IMR-90 (cell line): ENCODE measurements around the gene HDDC2. TPM values are rescaled to one million over a fixed set of nuclear protein-coding genes. Genes with fewer than 3 reads are reported as not detected.

Experiments used
- ATAC-seq: fragments of 200-7000 bp; cut with Tn5 transposase; 2 replicates; pipeline ENCODE4 v1.9.1; 2020; ENCODE audit warnings: low read depth, mild to moderate bottlenecking, moderate library complexity
- BruUV-seq: library from RNA; stranded (reverse); fragments of 400-500 nt; replicated peaks from 2 replicates; lab custom pipeline; 2021; lab: Mats Ljungman, UMichigan
- CTCF ChIA-PET: fragments of 300-600 bp; formaldehyde crosslinking; extraction: SDS; loops from one replicate; lab custom pipeline; 2021; ENCODE audit warnings: antibody characterized with exemption; lab: Yijun Ruan, JAX
- POLR2A ChIA-PET: fragments of 300-600 bp; sonication (Branson Sonifier 250); formaldehyde crosslinking; loops from one replicate; lab custom pipeline; 2022; ENCODE audit warnings: antibody characterized with exemption; ENCODE audit not compliant: unreplicated experiment; lab: Charles Lee
- DNase-seq: peaks from one replicate; pipeline ENCODE4 v3.0.0; 2013
- H2AFZ ChIP-seq: replicated peaks from 2 replicates; pipeline ENCODE3; 2013; ENCODE audit warnings: low read length, mild to moderate bottlenecking; ENCODE audit not compliant: poor library complexity
- H2AK5ac ChIP-seq: 2 replicates; pipeline ENCODE4 v1.6.1; 2013; ENCODE audit warnings: low read depth, low read length, inconsistent platforms
- H2AK9ac ChIP-seq: replicated peaks from 2 replicates; pipeline ENCODE3; 2013; ENCODE audit warnings: mild to moderate bottlenecking, low read depth, low read length, moderate library complexity; ENCODE audit not compliant: poor library complexity
- H2BK120ac ChIP-seq: 2 replicates; pipeline ENCODE4 v1.6.1; 2013; ENCODE audit warnings: low read depth, low read length, inconsistent platforms
- H2BK15ac ChIP-seq: 3 replicates; pipeline ENCODE4 v1.6.1; 2013; ENCODE audit warnings: low read depth, low read length, inconsistent platforms
- H2BK20ac ChIP-seq: 2 replicates; pipeline ENCODE4 v1.6.1; 2013; ENCODE audit warnings: low read depth, mild to moderate bottlenecking, inconsistent platforms, low read length, moderate library complexity
- H2BK5ac ChIP-seq: 2 replicates; pipeline ENCODE4 v1.6.1; 2013; ENCODE audit warnings: mild to moderate bottlenecking, low read depth, low read length, inconsistent platforms; ENCODE audit not compliant: poor library complexity, severe bottlenecking
- H3K14ac ChIP-seq: replicated peaks from 2 replicates; pipeline ENCODE4 v1.6.1; 2013; ENCODE audit warnings: low read depth, low read length, inconsistent platforms
- H3K18ac ChIP-seq: 2 replicates; pipeline ENCODE4 v1.6.1; 2013; ENCODE audit warnings: low read depth, low read length, control low read depth
- H3K23ac ChIP-seq: 2 replicates; pipeline ENCODE4 v1.6.1; 2013; ENCODE audit warnings: low read depth, low read length, inconsistent platforms
- H3K27ac ChIP-seq: 2 replicates; pipeline ENCODE4 v1.5.1; 2013; ENCODE audit warnings: mild to moderate bottlenecking, control low read depth, low read length; ENCODE audit not compliant: insufficient read depth
- H3K27me3 ChIP-seq: 2 replicates; pipeline ENCODE4 v1.6.1; 2013; ENCODE audit warnings: low read length; ENCODE audit not compliant: control insufficient read depth, insufficient read depth
- H3K36me3 ChIP-seq: 2 replicates; pipeline ENCODE4 v1.6.1; 2013; ENCODE audit warnings: low read length, mixed read lengths; ENCODE audit not compliant: control insufficient read depth, insufficient read depth
- H3K4ac ChIP-seq: 2 replicates; pipeline ENCODE4 v1.6.1; 2013; ENCODE audit warnings: low read depth, low read length, inconsistent platforms
- H3K4me1 ChIP-seq: 2 replicates; pipeline ENCODE4 v1.6.1; 2013; ENCODE audit warnings: low read length, mixed read lengths; ENCODE audit not compliant: control insufficient read depth, insufficient read depth
- H3K4me2 ChIP-seq: 2 replicates; pipeline ENCODE4 v1.6.1; 2013; ENCODE audit warnings: low read depth, mild to moderate bottlenecking, control low read depth, low read length, moderate library complexity
- H3K4me3 ChIP-seq: 2 replicates; pipeline ENCODE4 v1.5.1; 2013; ENCODE audit warnings: low read depth, mild to moderate bottlenecking, control low read depth, low read length, moderate library complexity; ENCODE audit not compliant: insufficient read depth
- H3K56ac ChIP-seq: 2 replicates; pipeline ENCODE4 v1.6.1; 2013; ENCODE audit warnings: low read length, inconsistent platforms; ENCODE audit not compliant: insufficient read depth; ENCODE audit errors: extremely low read depth
- H3K79me1 ChIP-seq, 2 experiments: 2 replicates each; pipeline ENCODE4 v1.6.1; 2013; ENCODE audit warnings: low read length in 2 of 2, inconsistent platforms in 1 of 2, low read depth in 1 of 2
- H3K9ac ChIP-seq: 2 replicates; pipeline ENCODE4 v1.6.1; 2013; ENCODE audit warnings: low read depth, low read length, control low read depth
- H3K9me1 ChIP-seq: 2 replicates; pipeline ENCODE4 v1.6.1; 2013; ENCODE audit warnings: low read length, inconsistent platforms; ENCODE audit not compliant: insufficient read depth
- H3K9me3 ChIP-seq: 2 replicates; pipeline ENCODE4 v1.6.1; 2013; ENCODE audit warnings: low read length; ENCODE audit not compliant: control insufficient read depth, insufficient read depth
- H4K20me1 ChIP-seq: 2 replicates; pipeline ENCODE4 v1.6.1; 2013; ENCODE audit warnings: low read length, inconsistent platforms; ENCODE audit not compliant: insufficient read depth
- H4K5ac ChIP-seq: 2 replicates; pipeline ENCODE4 v1.6.1; 2013; ENCODE audit warnings: mild to moderate bottlenecking, low read depth, low read length, control low read depth
- H4K8ac ChIP-seq, 2 experiments: 2 replicates each; pipeline ENCODE4 v1.6.1; 2013; ENCODE audit warnings: low read depth in 2 of 2, low read length in 2 of 2, control low read depth in 1 of 2, inconsistent platforms in 1 of 2
- H4K91ac ChIP-seq: 2 replicates; pipeline ENCODE4 v1.6.1; 2013; ENCODE audit warnings: low read depth, low read length, inconsistent platforms; ENCODE audit not compliant: insufficient read depth
- BHLHE40 ChIP-seq: fragments of 150-350 bp; IDR thresholded peaks from 2 replicates; pipeline ENCODE4 v1.6.1; 2016; ENCODE audit warnings: mild to moderate bottlenecking, low read depth, low read length
- CEBPB ChIP-seq: IDR thresholded peaks from 2 replicates; pipeline ENCODE4 v1.6.1; 2012; ENCODE audit warnings: low read depth, low read length, improper control_type of control experiment
- CHD1 ChIP-seq: IDR thresholded peaks from 2 replicates; pipeline ENCODE4 v1.6.1; 2012; ENCODE audit warnings: low read depth, low read length, improper control_type of control experiment
- FOS ChIP-seq: fragments of 150-350 bp; IDR thresholded peaks from 2 replicates; pipeline ENCODE4 v1.6.1; 2016; ENCODE audit warnings: low read depth, low read length
- MAFK ChIP-seq: IDR thresholded peaks from 2 replicates; pipeline ENCODE4 v1.6.1; 2012; ENCODE audit warnings: low read depth, low read length, improper control_type of control experiment
- MAZ ChIP-seq: IDR thresholded peaks from 2 replicates; pipeline ENCODE4 v1.6.1; 2012; ENCODE audit warnings: low read depth, mild to moderate bottlenecking, low read length, improper control_type of control experiment, moderate library complexity, borderline replicate concordance
- MXI1 ChIP-seq: IDR thresholded peaks from 2 replicates; pipeline ENCODE4 v1.6.1; 2012; ENCODE audit warnings: low read depth, mild to moderate bottlenecking, low read length, moderate library complexity, borderline replicate concordance
- NFE2L2 ChIP-seq: fragments of 150-350 bp; IDR thresholded peaks from 2 replicates; pipeline ENCODE4 v1.6.1; 2016; ENCODE audit warnings: low read depth, mild to moderate bottlenecking, low read length
- POLR2A ChIP-seq: IDR thresholded peaks from 2 replicates; pipeline ENCODE4 v1.6.1; 2012; ENCODE audit warnings: mild to moderate bottlenecking, low read depth, low read length
- RAD21 ChIP-seq: IDR thresholded peaks from 2 replicates; pipeline ENCODE4 v1.6.1; 2012; ENCODE audit warnings: low read length, improper control_type of control experiment
- RCOR1 ChIP-seq: IDR thresholded peaks from 2 replicates; pipeline ENCODE4 v1.6.1; 2012; ENCODE audit warnings: mild to moderate bottlenecking, low read length, improper control_type of control experiment; ENCODE audit not compliant: insufficient replicate concordance
- RFX5 ChIP-seq: IDR thresholded peaks from 2 replicates; pipeline ENCODE4 v1.8.0; 2012; ENCODE audit warnings: low read depth, mild to moderate bottlenecking, low read length, moderate library complexity
- SMC3 ChIP-seq: fragments of 150-350 bp; IDR thresholded peaks from 2 replicates; pipeline ENCODE4 v1.6.1; 2016; ENCODE audit warnings: low read depth, mild to moderate bottlenecking, antibody characterized with exemption, low read length, moderate library complexity
- dilution Hi-C: fragments of 300-500 bp; cut with HindIII; formaldehyde crosslinking; loops from one replicate; pipeline ENCODE4 v1.14.3; 2018; ENCODE audit warnings: low sequenced_read_pairs; ENCODE audit not compliant: unreplicated experiment
- in situ Hi-C: fragments of 300-500 bp; cut with MboI; formaldehyde crosslinking; loops from 3 replicates; pipeline ENCODE4 v1.14.3; 2019; ENCODE audit warnings: low sequenced_read_pairs, inconsistent platforms, mixed read lengths
- intact Hi-C: fragments of 100-400 bp; cut with micrococcal nuclease; formaldehyde crosslinking; loops from 2 replicates; pipeline ENCODE4 v1.10.0; 2022
- polyA plus RNA-seq, 3 experiments: library from polyadenylated mRNA; depleted of rRNA; stranded (reverse); fragments of >200 nt; gene quantifications; 2 replicates each; pipeline ENCODE4 v1.2.3, GENCODE V29; 2012; ENCODE audit warnings: low replicate concordance in 1 of 3
- total RNA-seq: library from RNA; depleted of rRNA; stranded (reverse); fragments of >200 nt; gene quantifications from 2 replicates; pipeline ENCODE4 v1.2.3, GENCODE V29; 2012
- TF ChIP-seq, protein P1 (sequence below): fragments of 150-350 bp; IDR thresholded peaks from 2 replicates; pipeline ENCODE4 v1.6.1; 2017; ENCODE audit warnings: mild to moderate bottlenecking, antibody characterized with exemption, low read length, low read depth
- TF ChIP-seq, protein P2 (sequence below): fragments of 150-350 bp; IDR thresholded peaks from 2 replicates; pipeline ENCODE4 v1.6.1; 2016; ENCODE audit warnings: low read depth, mild to moderate bottlenecking, low read length, moderate library complexity, borderline replicate concordance
- TF ChIP-seq, protein P3 (sequence below): conservative IDR thresholded peaks from 2 replicates; pipeline ENCODE4 v1.5.1; 2012; ENCODE audit warnings: mild to moderate bottlenecking, low read depth, low read length, improper control_type of control experiment

Gene HDDC2
- total and polyA plus RNA-seq, 2 of the 4 experiments (the other 2 are of a cell fraction), result 40.9 to 68.6 TPM

DNA sequence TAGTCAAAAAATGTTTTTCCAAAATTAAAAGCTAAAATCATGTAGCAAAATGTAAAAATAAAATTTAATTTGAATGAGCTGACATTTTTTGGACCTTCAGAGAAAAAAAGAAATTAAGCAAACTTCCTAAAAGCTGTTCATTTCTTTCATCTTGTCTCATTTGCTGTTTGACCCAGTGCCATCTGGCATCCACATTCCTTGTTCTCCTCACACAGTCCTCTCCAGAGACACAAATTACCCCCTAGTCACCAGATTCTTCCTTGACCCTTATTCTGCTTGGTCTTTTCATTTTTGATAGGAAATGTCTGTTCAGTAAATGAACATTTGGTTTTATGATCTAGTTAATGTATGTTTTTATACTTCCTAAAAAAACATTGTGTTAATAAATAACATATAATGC lies 55.2 kb downstream of the HDDC2 start:
- ChIA-PET POLR2A (no interaction called here), CTCF (no interaction called here)
- no peak for TF ChIP-seq BHLHE40
- TF ChIP-seq, protein P1, sequence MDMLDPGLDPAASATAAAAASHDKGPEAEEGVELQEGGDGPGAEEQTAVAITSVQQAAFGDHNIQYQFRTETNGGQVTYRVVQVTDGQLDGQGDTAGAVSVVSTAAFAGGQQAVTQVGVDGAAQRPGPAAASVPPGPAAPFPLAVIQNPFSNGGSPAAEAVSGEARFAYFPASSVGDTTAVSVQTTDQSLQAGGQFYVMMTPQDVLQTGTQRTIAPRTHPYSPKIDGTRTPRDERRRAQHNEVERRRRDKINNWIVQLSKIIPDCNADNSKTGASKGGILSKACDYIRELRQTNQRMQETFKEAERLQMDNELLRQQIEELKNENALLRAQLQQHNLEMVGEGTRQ, result no peak
- TF ChIP-seq CEBPB, result no peak
- TF ChIP-seq POLR2A, result no peak
- TF ChIP-seq RFX5, result no peak
- no peak for TF ChIP-seq NFE2L2
- no peak for TF ChIP-seq RCOR1
- no peak for TF ChIP-seq MAZ
- TF ChIP-seq SMC3, result no peak
- TF ChIP-seq, protein P2, sequence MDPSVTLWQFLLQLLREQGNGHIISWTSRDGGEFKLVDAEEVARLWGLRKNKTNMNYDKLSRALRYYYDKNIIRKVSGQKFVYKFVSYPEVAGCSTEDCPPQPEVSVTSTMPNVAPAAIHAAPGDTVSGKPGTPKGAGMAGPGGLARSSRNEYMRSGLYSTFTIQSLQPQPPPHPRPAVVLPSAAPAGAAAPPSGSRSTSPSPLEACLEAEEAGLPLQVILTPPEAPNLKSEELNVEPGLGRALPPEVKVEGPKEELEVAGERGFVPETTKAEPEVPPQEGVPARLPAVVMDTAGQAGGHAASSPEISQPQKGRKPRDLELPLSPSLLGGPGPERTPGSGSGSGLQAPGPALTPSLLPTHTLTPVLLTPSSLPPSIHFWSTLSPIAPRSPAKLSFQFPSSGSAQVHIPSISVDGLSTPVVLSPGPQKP, result no peak
- no peak for TF ChIP-seq CHD1
- TF ChIP-seq MAFK, result no peak
- TF ChIP-seq MXI1, result no peak
- no peak for TF ChIP-seq FOS
- TF ChIP-seq RAD21, result no peak
- TF ChIP-seq, protein P3, sequence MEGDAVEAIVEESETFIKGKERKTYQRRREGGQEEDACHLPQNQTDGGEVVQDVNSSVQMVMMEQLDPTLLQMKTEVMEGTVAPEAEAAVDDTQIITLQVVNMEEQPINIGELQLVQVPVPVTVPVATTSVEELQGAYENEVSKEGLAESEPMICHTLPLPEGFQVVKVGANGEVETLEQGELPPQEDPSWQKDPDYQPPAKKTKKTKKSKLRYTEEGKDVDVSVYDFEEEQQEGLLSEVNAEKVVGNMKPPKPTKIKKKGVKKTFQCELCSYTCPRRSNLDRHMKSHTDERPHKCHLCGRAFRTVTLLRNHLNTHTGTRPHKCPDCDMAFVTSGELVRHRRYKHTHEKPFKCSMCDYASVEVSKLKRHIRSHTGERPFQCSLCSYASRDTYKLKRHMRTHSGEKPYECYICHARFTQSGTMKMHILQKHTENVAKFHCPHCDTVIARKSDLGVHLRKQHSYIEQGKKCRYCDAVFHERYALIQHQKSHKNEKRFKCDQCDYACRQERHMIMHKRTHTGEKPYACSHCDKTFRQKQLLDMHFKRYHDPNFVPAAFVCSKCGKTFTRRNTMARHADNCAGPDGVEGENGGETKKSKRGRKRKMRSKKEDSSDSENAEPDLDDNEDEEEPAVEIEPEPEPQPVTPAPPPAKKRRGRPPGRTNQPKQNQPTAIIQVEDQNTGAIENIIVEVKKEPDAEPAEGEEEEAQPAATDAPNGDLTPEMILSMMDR, result no peak
- Histone ChIP-seq H3K4ac (no peak overlapping the region), H2BK5ac (no peak overlapping the region), H3K9ac (no peak overlapping the region), H2AK5ac (no peak overlapping the region), H4K20me1 (no peaks in the 10 kb centered on the region), H3K18ac (no peak overlapping the region), H3K14ac (no peak overlapping the region), H2AFZ (no peak overlapping the region), H3K79me1 (no peaks in the 10 kb centered on the region), H3K9me3 (peaks cover 3% of the 10 kb centered on the region; the same call in 1 of the 2 replicates), H3K4me2 (no peak overlapping the region), H3K36me3 (no peaks in the 10 kb centered on the region), H3K23ac (no peak overlapping the region), H3K4me1 (no peaks in the 10 kb centered on the region), H4K5ac (no peak overlapping the region), H3K9me1 (no peaks in the 10 kb centered on the region), H4K91ac (no peak overlapping the region), H2AK9ac (no peak overlapping the region), H2BK15ac (no peak overlapping the region), H3K4me3 (no peak overlapping the region), H3K56ac (no peak overlapping the region), H2BK120ac (no peak overlapping the region), H2BK20ac (no peak overlapping the region), H3K27me3 (no peaks in the 10 kb centered on the region), H4K8ac (no peak overlapping the region), H3K27ac (no peak overlapping the region)
- ATAC-seq (no peak), DNase-seq (no peak)
- dilution Hi-C loops, result no loop called here
- in situ Hi-C loops, result no loop called here
- intact Hi-C loops, result no loop called here
- no TSS peak for BruUV-seq
